ENCODE measurements around the gene PRAMEF12. TPM values are rescaled to one million over a fixed set of nuclear protein-coding genes. Genes with fewer than 3 reads are reported as not detected.
"Not testable (repeated sequence)": the region's sequence is repeated elsewhere in the genome, so short reads cannot be mapped to it uniquely, and the experiment has no call there.

Gene PRAMEF12
- total RNA-seq, 1 experiment from 2014 or later: not detected

GRCh38 chr1:12791097-12791496 is 17.6 kb downstream of the PRAMEF12 start, which contains the start of gene PRAMEF1:
PRAMEF1 (plus strand) TSS chr1:12791397; CDS start chr1:12793228, 1,831 bp downstream.
- H2AFZ ChIP-seq; DNase-seq; H3K4me2 ChIP-seq; H3K4me3 ChIP-seq; BruUV-seq (replicated peaks); H3K79me2 ChIP-seq (ENCODE audit: low read depth); H3K27me3 ChIP-seq (ENCODE audit: insufficient read depth, low read depth); POLR2A ChIA-PET (ENCODE audit: unreplicated experiment); H4K20me1 ChIP-seq (ENCODE audit: insufficient read depth); H3K27ac ChIP-seq; H3K36me3 ChIP-seq (ENCODE audit: low read depth); H3K4me1 ChIP-seq (replicated peaks; ENCODE audit: insufficient read depth); H3F3A ChIP-seq (ENCODE audit: insufficient read depth, low read depth); CTCF ChIA-PET; H3K9me3 ChIP-seq (ENCODE audit: insufficient read depth, low read depth); intact Hi-C loops (cut with micrococcal nuclease; ENCODE audit: unreplicated experiment); H3K9me2 ChIP-seq (ENCODE audit: insufficient read depth): not testable (repeated sequence)

GRCh38 chr1:12798911-12799310 is 25.4 kb downstream of the PRAMEF12 start:
- Histone ChIP-seq H3K27me3 (ENCODE audit: insufficient read depth, low read depth) (no peaks in the 10 kb centered on the region), H3K79me2 (ENCODE audit: low read depth) (no peaks in the 10 kb centered on the region), H3K4me2 (no peak overlapping the region), H3K9me2 (ENCODE audit: insufficient read depth) (no peaks in the 10 kb centered on the region), H3K4me3 (no peak overlapping the region), H3K27ac (no peak overlapping the region), H3K36me3 (ENCODE audit: low read depth) (no peaks in the 10 kb centered on the region), H3K9me3 (ENCODE audit: insufficient read depth, low read depth) (no peaks in the 10 kb centered on the region), H3F3A (ENCODE audit: insufficient read depth, low read depth) (no peaks in the 10 kb centered on the region), H2AFZ (no peak overlapping the region), H3K4me1 (replicated peaks; ENCODE audit: insufficient read depth) (no peaks in the 10 kb centered on the region), H4K20me1 (ENCODE audit: insufficient read depth) (no peaks in the 10 kb centered on the region)
- intact Hi-C loops (cut with micrococcal nuclease; ENCODE audit: unreplicated experiment): no loop called here
- BruUV-seq (replicated peaks): no TSS peak
- no peak for DNase-seq
- ChIA-PET POLR2A (ENCODE audit: unreplicated experiment) (no interaction called here), CTCF (no interaction called here)
- TF ChIP-seq EZH2 (IDR thresholded peaks at IDR 0.05; ENCODE audit: low read depth) (no peak), CTCF (conservative IDR thresholded peaks at IDR 0.05) (no peak)

- DNase-seq: no peak
- Histone ChIP-seq H3K36me3 (ENCODE audit: low read depth) (no peaks in the 10 kb centered on the region), H3K4me1 (replicated peaks; ENCODE audit: insufficient read depth) (no peaks in the 10 kb centered on the region), H3K79me2 (ENCODE audit: low read depth) (no peaks in the 10 kb centered on the region), H3F3A (ENCODE audit: insufficient read depth, low read depth) (no peaks in the 10 kb centered on the region), H4K20me1 (ENCODE audit: insufficient read depth) (no peaks in the 10 kb centered on the region), H3K27me3 (ENCODE audit: insufficient read depth, low read depth) (no peaks in the 10 kb centered on the region), H2AFZ (no peak overlapping the region), H3K9me3 (ENCODE audit: insufficient read depth, low read depth) (no peaks in the 10 kb centered on the region), H3K27ac (no peak overlapping the region), H3K4me2 (no peak overlapping the region), H3K9me2 (ENCODE audit: insufficient read depth) (no peaks in the 10 kb centered on the region), H3K4me3 (no peak overlapping the region)
- intact Hi-C loops (cut with micrococcal nuclease; ENCODE audit: unreplicated experiment): no loop called here
- TF ChIP-seq EZH2 (IDR thresholded peaks at IDR 0.05; ENCODE audit: low read depth): no peak
- no peak for TF ChIP-seq CTCF (conservative IDR thresholded peaks at IDR 0.05)
- ChIA-PET POLR2A (ENCODE audit: unreplicated experiment) (no interaction called here), CTCF (no interaction called here)
- BruUV-seq (replicated peaks): no TSS peak
Measured at GRCh38 chr1:12799730-12800129, 26.2 kb downstream of the PRAMEF12 start.

GRCh38 chr1:12809933-12810332 is 36.4 kb downstream of the PRAMEF12 start:
- intact Hi-C loops (cut with micrococcal nuclease; ENCODE audit: unreplicated experiment): no loop called here
- Histone ChIP-seq H3K27me3 (ENCODE audit: insufficient read depth, low read depth) (peaks cover 2% of the 10 kb centered on the region; the same call in 1 of the 2 replicates), H2AFZ (no peak overlapping the region), H3K79me2 (ENCODE audit: low read depth) (no peaks in the 10 kb centered on the region), H4K20me1 (ENCODE audit: insufficient read depth) (no peaks in the 10 kb centered on the region), H3K9me3 (ENCODE audit: insufficient read depth, low read depth) (no peaks in the 10 kb centered on the region), H3K4me2 (no peak overlapping the region), H3F3A (ENCODE audit: insufficient read depth, low read depth) (no peaks in the 10 kb centered on the region), H3K27ac (no peak overlapping the region), H3K36me3 (ENCODE audit: low read depth) (no peaks in the 10 kb centered on the region), H3K9me2 (ENCODE audit: insufficient read depth) (no peaks in the 10 kb centered on the region), H3K4me3 (no peak overlapping the region), H3K4me1 (replicated peaks; ENCODE audit: insufficient read depth) (no peaks in the 10 kb centered on the region)
- DNase-seq: no peak
- CTCF ChIA-PET: no interaction called here
- POLR2A ChIA-PET (ENCODE audit: unreplicated experiment): no interaction called here
- TF ChIP-seq EZH2 (IDR thresholded peaks at IDR 0.05; ENCODE audit: low read depth) (no peak), CTCF (conservative IDR thresholded peaks at IDR 0.05) (no peak)
- no TSS peak for BruUV-seq (replicated peaks)

All from PC-9 (cell line).